Right ventricle myocardium superior (tissue), 1 donor: ENCODE measurements around the gene TARP.

Source experiments
- ATAC-seq: fragments of 200-7000 bp; cut with Tn5 transposase; one replicate; pipeline ENCODE4 v1.9.1; 2020; ENCODE audit warnings: mild to moderate bottlenecking; ENCODE audit not compliant: poor library complexity
- DNase-seq: peaks from one replicate; pipeline ENCODE4 v3.0.0-alpha.2; 2020
- intact Hi-C: fragments of 100-400 bp; cut with DNase I; formaldehyde crosslinking; loops from one replicate; pipeline ENCODE4 v1.11.2; 2022
- donor health status: DM: no; HTN: yes; CAD: no; lungs with severe emphysema.

Gene TARP

DNA sequence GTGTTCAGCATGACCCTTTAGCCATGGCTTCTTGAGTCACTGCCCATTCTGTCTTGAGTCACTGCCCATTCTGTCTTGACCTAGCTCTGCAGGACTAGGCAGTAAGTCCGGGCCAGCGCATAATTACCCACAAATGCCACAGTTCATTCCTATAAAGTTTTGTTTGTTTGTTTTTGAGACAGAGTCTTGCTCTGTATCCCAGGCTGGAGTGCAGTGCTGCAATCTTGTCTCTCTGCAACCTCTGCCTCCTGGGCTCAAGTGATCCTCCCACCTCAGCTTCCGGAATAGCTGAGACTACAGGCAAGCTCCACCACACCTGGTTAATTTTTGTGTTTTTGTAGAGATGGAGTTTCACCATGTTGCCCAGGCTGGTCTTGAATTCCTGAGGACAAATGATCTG is 32.7 kb upstream of the TARP start:
- intact Hi-C loops, result no loop called here
- no peak for DNase-seq
- ATAC-seq, result no peak

DNA sequence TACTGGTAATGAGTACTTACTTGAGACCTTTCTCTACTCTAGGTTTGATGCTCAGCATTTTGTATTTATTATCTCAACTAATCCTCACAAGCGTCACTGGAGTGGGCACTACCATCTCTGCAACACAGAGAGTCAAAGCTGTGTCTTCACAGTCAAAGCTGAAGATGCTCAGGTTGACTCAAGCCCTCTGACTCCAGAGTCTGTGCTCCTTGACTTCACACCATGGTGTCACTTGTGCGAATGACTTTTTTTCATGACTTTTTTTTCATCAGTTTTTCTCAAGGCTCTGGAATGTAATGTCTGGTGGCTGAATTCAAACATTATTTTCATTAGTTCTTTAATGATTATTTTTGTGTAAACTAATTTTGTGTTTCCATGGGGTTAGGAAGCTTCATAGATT is 30.4 kb upstream of the TARP start:
- intact Hi-C loops, result no loop called here
- DNase-seq, result no peak
- no peak for ATAC-seq

DNA sequence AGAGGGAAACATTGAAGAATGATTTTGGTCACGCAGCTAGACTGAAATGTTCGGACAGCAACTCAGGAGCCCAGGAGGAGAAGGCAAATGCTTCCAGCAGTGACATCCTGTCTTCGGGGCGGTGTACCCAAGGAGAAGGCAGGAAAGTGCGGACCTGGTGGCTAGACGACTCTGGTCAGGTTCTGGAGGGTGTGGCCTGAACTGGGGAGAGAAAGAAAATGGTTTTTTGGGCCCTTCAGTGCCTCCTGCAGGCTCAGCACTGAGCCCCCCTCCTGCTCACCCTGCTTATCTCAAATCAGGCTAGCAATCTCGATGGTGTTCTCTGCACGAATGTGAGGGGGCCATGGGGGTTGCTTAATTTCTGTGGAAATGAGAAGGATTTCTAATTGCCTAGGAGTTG is 26.7 kb upstream of the TARP start:
- intact Hi-C loops, result no loop called here
- ATAC-seq (no peak), DNase-seq (no peak)

DNA sequence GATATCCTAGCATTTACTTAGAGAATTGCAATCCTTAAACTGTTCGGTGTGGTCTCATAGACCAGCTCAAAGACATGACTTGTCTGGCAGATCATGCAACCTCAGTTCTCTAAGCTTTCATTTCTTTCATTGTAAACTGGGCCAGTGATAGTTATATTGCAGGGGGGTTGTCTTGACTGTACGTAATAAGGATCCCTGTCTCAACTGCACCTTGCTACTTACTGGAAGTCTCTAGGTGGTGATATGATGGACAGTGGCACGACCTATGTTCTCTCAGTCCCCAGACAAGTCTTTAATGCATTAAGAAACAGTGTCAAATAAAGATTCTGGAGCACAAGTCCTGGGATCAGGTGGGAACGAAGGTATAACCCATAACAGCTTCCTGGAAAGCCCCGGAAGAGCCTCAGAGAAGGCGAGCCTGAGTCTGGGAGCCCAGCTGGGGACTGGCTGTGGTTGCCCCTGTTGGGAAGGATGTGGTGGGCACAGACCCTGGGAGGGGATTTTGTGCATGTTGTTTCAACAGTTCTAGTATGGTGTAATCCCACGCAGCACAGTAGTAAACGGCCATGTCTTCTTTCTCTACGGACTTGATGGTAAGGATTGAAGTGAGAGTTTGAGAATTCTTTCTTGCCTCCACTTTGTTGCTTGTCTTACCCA is 26.0 kb upstream of the TARP start:
- intact Hi-C loops, result no loop called here

DNA sequence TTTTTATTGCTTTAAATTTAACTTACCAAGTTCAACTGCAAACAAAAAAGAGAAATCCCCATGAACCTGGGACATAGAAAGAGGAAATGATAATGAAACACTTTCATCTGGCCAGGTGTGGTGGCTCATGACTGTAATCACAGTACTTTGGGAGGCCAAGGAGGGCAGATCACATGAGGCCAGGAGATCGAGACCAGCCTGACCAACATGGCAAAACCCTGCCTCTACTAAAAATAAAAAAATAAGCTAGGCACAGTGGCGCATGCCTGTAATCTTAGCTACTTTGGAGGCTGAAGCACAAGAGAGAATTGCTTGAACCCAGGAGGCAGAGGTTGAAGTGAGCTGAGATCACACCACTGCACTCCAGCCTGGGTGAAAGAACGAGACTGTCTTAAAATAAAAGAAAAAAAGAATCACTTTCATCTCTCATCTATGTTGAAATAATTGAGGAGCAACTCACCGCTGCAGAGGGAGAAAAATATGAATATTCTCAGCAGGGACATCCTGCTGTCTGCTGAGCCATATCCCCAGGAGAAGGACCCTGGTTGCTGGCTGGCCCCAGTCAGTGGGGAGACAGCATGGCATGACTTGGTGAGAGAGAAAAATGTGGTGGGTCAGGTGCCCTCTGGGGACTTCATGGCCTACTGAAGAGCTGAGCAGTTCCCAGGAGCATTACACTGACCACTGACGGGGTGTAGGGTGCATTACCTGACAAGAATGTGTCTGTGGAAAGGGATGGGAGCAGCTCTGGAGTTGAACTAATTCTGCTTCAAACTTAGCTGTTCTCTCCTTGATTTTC is 22.8 kb upstream of the TARP start:
- ATAC-seq, result no peak
- DNase-seq, result no peak
- intact Hi-C loops, result no loop called here

More for the DNA sequence above, 26.0 kb upstream of the TARP start:
- DNase-seq (no peak), ATAC-seq (no peak)

DNA sequence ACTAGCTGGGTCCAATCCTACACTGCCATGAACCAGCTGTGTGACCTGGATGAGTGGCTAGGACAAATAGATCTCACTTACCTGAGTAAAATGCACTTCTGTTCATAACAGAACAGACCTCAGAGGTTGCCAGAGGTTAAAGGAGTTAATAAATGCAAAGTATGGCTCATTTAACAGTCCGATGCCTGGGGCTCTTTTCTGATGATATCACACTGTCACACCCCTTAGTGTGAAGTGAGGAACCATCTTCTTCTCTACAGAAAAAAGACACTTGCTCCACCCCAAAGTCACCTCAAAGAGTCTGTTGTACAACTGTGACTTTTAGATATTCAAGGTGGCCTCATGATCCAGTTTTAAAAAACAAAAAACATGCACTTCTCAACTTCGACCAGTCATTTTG is 21.5 kb upstream of the TARP start:
- DNase-seq (no peak), ATAC-seq (no peak)
- intact Hi-C loops, result no loop called here

DNA sequence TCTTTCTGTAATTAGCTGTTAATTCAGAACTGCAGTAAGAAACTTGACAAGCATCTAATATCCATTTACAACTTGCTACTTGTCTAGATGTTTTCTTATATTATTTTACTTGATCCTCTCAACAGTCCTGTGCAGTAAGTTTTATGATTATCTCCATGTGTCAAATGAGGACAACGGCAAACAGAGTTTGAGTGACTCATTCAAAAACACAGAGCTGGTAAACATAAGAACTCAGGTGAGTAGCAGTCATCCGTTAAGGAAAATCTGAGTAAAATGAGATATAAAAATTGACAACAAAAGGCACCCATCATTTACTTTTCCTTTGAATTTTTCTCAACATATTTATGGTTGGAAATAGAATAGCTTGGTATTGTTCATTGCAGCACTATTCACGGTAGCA is 19.0 kb upstream of the TARP start:
- ATAC-seq (no peak), DNase-seq (no peak)
- intact Hi-C loops, result no loop called here

DNA sequence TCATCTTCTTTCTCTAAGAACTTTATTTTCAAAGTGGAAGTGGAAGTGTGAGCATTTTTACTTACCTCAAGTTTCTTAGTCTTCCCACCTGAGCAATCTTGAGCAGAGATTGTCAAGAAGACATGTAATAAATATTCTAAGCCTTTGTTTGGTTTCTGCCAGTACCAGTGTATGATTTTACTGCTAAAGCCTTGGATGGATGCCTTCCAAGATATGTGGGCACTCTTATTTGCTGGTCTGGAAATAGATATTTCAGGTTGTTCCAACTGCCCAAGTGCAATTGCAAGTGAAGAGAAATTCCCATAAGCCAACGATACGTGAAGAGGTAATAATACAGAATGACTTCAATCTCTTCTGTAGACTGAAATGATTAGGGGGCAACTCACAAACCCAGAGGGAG is 18.2 kb upstream of the TARP start:
- DNase-seq (no peak), ATAC-seq (no peak)
- intact Hi-C loops, result no loop called here

DNA sequence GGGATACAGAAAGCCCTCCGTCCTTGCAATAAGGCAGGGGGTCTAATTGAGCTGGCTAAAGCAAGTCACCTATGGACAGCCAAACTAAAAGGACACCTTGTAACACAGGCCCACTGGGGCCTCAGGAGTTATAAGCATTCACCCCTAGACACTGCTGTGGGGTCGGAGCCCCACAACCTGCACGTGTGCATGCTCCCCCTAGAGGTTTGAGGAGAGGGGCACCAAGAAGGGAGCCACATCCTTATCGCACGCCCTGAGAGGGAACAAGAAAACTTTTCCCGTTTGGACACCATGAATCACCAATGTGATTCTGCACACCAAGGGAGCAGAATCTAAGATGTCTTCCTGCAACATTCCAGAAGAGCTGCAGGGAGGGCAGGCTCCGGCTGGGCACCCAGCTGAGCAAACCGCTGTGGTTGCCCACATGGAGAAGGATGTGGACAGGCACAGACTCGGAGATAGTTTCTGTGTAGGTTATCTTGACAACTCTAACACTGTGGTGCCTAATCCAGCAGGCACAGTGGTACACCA is 17.7 kb upstream of the TARP start:
- ATAC-seq, result no peak
- DNase-seq, result no peak
- intact Hi-C loops, result no loop called here

DNA sequence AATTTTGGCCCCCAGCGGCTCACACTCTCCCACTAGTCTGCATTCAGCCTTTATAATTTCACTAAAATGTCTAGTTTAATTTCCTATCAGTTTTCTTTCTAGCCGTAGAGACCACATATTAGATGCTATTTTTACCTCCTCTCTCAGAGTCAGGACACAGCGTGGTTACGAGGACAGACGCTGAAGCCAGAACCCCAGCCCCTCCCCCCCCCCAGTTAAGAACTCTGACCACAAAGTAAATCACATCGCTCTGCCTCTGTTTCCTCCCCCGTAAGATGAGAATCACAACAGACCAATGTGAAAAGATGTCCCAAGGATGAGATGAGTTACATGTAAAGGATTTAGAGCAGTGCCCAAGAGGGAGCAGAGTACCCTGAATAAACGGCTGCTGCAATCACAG is 11.1 kb upstream of the TARP start:
- intact Hi-C loops, result no loop called here
- DNase-seq (no peak), ATAC-seq (peak; percentile 71)

DNA sequence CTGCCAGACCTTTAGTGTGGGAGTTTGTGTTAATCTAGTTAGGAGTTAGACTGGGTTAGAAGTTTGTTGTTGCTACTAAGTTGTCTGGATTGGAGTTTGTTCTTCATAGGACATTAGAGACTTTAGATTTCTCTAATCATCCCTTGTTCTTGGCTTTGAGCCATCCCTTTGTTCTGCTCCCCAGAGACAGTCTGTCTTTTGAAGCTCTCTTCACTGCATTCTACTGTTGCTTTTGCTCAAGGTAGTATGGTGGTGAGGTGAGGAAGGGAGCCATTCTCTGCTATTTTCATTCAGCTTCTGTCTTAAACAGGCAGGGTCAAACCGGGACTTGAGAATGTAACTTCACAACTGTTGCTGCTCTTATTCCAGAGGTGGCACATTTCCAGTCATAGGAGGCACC is 10.4 kb upstream of the TARP start:
- peak; percentile 66 for ATAC-seq
- intact Hi-C loops, result no loop called here
- DNase-seq, result no peak

DNA sequence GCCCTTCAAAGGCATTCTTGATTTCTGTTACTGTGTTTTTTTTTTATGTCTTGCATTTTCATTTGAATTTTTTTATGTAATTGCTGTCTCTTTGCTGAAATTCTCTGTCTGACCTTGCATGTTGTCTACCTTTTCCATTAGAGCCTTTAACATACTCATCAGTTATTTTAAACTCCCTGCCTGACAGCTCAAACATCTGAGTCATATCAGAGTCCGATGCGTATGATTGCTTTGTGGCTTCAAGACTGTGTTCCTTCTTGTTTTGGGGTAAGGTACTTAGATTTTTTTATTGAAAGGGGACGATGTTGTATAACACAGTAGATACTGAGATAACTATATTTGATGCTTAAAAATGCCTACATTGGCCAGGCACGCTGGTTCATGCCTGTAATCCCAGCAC is 9.7 kb upstream of the TARP start:
- intact Hi-C loops, result no loop called here
- ATAC-seq (no peak), DNase-seq (no peak)

DNA sequence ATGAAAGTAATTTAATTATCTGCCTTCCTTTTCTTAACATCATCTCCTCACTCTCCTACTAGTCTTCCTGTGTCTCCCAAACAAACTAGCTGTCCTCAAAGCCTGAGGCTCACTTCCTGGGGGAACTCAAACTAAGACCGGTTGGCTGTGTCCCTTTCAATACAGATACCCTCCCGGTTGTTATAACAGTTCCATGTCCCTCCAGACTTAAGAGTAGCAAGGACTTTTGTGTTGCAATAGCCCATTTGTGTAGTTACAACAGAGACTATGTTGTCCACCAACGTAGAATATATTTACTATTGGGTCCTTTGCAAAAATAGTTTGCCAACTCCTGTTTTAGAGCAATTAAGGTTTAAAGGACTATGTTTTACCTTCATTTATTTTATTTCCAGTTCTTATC is 8.6 kb upstream of the TARP start:
- DNase-seq (no peak), ATAC-seq (no peak)
- intact Hi-C loops, result no loop called here

DNA sequence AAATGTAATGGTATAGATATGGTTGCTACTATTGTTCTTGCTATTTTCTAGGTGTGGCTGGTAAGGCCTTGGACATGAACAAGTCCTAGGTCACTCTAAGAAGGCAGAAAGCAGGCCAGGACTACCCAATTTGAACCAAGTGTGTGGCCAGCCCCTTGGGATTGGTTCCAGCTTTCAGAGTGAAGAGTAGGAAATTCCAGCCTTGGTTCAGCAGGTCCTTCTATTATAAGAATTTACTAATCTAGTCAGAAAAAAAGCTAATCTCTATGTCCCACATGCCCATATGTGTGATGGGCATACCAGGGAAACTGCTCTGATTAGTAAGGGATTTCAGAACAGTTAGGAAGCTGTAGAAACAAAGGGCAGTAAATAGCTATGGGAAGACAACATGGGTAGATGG is 7.8 kb upstream of the TARP start:
- no peak for DNase-seq
- ATAC-seq, result no peak
- intact Hi-C loops, result no loop called here

DNA sequence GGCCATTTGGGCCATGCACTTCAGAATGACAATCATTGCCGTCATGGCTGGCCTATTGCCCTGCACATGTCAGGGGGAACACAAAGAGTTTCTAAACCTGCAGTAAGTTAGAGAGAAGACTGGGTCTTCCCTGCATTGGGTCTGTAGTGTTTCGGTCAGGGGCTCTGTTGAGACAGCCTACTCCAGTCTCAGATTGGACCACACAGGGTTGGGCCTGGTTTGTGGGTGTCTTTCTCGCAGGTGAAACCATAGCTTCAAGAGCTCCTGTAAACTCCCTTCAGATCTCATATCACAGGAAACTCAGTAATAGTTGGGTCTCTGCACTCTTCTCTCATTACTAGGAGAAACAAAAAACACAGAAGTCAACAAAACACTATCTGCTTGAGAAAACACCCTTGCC is 7.3 kb upstream of the TARP start:
- intact Hi-C loops, result no loop called here
- DNase-seq, result no peak
- no peak for ATAC-seq

DNA sequence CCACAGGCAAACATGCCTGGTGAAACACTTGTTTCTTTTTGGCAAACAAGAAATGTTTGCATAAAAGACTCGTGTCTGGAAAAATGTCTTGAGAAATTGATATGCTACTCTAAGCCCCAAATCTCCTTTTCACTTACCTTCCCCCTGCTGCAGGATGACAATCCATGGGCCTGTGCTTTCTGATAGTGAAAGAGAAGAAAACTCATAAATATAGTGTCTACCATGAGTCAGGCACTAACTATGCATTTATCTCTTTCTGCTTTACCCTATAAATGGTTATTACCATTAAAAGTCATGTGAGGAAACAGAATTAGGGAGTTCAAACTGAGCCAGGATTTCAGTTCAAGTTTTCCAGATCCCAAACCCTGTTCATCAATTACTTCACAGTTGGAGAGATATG is 6.6 kb upstream of the TARP start:
- DNase-seq (no peak), ATAC-seq (no peak)
- intact Hi-C loops, result no loop called here

DNA sequence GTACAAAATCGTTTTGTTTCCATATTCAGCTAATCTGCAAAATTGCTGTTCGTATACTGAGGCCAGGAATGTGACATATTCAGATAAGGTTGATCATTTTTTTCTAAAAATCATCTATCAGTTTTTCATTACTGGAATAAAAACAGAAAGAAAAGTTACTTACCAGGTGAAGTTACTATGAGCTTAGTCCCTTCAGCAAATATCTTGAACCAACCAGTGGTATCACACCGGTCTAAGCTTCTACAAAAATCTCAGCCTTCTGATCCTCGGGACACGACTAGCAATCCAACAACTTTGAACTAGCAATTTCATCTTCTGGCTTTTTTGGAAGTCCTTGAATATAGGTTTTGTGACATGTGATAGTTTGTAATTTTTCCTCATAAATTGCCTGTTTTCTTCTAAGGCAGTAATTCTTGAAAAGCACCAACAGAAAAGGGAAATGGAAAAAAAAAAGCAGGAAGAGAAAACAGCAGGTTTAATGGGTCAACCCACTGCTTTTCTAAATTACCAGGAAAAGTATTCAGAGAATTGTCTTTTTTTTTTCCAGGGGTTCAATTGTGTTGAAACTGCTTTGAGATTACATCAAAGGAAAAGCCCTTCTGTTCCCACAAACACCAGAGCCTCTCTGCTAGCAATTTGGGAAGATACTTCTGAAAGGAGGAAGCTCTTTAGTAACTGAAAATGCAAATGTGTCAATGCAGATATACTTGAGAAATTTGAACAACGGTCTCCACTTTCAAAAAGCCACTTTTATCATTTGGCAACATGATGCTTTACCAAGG is 2.9 kb upstream of the TARP start:
- intact Hi-C loops, result no loop called here
- no peak for ATAC-seq
- DNase-seq, result no peak

DNA sequence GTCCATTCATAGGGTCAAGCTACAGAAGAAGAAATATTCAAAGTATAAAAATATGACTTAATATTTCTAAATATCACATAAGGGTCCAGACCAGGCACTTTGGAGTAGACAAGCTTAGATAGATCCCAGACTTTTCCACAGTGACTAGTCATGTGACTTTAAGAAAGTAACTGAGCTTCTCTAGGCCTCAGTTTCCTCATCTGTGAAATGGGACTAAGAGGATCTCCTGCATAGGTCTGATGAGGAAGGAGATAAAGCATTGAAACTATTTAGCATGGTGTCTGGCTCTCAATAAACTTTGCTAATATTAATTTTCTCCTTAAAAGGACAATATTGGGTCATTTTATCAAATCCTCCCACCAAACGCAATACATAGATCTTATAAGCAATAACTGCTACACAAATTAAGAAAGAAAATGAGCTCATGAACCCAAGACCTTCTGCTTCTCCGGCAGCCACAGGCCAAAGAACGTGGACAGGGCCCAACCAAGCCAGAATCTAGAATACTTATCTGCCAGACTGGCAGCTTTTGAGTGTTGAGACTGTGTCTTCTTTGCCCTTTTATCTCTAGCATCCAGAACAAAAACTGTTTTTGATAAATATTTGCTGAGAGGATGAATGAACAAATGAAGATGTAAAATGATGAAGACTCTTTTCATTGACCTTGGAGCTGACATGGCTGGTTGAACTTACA is 1.6 kb upstream of the TARP start:
- intact Hi-C loops, result no loop called here
- ATAC-seq, result no peak

DNA sequence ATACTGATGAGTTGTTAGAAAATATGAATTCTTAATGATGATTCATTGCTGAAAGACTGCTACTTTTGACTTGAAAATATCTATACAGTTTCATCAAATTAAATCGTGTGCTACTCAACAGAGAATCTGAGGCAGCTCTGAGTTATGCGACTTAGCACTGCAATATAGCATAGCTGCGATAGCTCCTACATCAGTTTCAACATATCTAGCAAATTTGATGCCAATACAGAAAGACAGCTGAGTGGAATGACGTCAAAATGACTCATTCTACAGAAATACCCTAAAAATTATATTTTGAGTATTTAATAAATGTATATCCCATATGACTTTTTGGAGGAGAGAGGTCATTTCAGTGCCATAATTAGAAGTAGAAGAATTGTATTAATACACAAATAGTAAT is 1.1 kb upstream of the TARP start:
- DNase-seq (no peak), ATAC-seq (no peak)
- intact Hi-C loops, result no loop called here

More for the DNA sequence above, 1.6 kb upstream of the TARP start:
- no peak for DNase-seq
